Cardiac muscle cell (in vitro differentiated cells and primary cell): ENCODE results near the gene ADAMTS3. TPM values are rescaled to one million over a fixed set of nuclear protein-coding genes. Genes with fewer than 3 reads are reported as not detected.

Experiments used
- DNase-seq, 2 donors: peaks; one replicate each; pipeline versions ENCODE4 v3.0.0 to v3.0.0-alpha.2; 2010 to 2017; ENCODE audit warnings: low read depth in 1 of 2, low spot score in 1 of 2
- H3K27ac ChIP-seq: fragments of 200-600 bp; sonication (generic); 2 replicates; pipeline ENCODE4 v1.5.1; 2016
- H3K27me3 ChIP-seq: fragments of 200-600 bp; sonication (generic); 2 replicates; pipeline ENCODE4 v1.6.0; 2016; ENCODE audit warnings: control low read depth
- H3K36me3 ChIP-seq: fragments of 200-600 bp; sonication (generic); 2 replicates; pipeline ENCODE4 v1.5.1; 2016; ENCODE audit warnings: control low read depth
- H3K4me1 ChIP-seq: fragments of 200-600 bp; sonication (generic); 2 replicates; pipeline ENCODE4 v1.8.1; 2017; ENCODE audit warnings: low read depth, mild to moderate bottlenecking, mixed run types
- H3K4me3 ChIP-seq: fragments of 200-600 bp; sonication (generic); 2 replicates; pipeline ENCODE4 v1.5.1; 2016; ENCODE audit warnings: mild to moderate bottlenecking
- H3K9me3 ChIP-seq: fragments of 200-600 bp; sonication (generic); 2 replicates; pipeline ENCODE4 v1.5.1; 2017; ENCODE audit warnings: low read depth, mild to moderate bottlenecking, control low read depth
- polyA plus RNA-seq: library from polyadenylated mRNA; unstranded; fragments of >200 nt; fragmentation: Nextera tagmentation; extraction: Ambion mirVana; gene quantifications from 2 replicates; pipeline ENCODE4 v1.2.1, GENCODE V29; 2016
- total RNA-seq: library from RNA; depleted of rRNA; stranded (reverse); fragments of >200 nt; gene quantifications from 2 replicates; pipeline ENCODE4 v1.2.3, GENCODE V29; 2016
- TF ChIP-seq, protein P1 (sequence below): IDR thresholded peaks from 2 replicates; pipeline ENCODE4 v1.5.1; 2012; ENCODE audit warnings: low read depth, mild to moderate bottlenecking, low read length

The ADAMTS3 gene
- total and polyA plus RNA-seq, 2 experiments from 2014 or later, result 1.2 to 14.7 TPM

GRCh38 chr4:72351521-72351920 lies 217.5 kb downstream of the ADAMTS3 start:
- no peak overlapping the region for H3K27ac ChIP-seq
- H3K4me3 ChIP-seq, result no peak overlapping the region
- no peaks in the 10 kb centered on the region for H3K4me1 ChIP-seq
- no peak for DNase-seq
- H3K36me3 ChIP-seq, result no peaks in the 10 kb centered on the region
- H3K9me3 ChIP-seq, result no peaks in the 10 kb centered on the region
- no peaks in the 10 kb centered on the region for H3K27me3 ChIP-seq
- TF ChIP-seq, protein P1, sequence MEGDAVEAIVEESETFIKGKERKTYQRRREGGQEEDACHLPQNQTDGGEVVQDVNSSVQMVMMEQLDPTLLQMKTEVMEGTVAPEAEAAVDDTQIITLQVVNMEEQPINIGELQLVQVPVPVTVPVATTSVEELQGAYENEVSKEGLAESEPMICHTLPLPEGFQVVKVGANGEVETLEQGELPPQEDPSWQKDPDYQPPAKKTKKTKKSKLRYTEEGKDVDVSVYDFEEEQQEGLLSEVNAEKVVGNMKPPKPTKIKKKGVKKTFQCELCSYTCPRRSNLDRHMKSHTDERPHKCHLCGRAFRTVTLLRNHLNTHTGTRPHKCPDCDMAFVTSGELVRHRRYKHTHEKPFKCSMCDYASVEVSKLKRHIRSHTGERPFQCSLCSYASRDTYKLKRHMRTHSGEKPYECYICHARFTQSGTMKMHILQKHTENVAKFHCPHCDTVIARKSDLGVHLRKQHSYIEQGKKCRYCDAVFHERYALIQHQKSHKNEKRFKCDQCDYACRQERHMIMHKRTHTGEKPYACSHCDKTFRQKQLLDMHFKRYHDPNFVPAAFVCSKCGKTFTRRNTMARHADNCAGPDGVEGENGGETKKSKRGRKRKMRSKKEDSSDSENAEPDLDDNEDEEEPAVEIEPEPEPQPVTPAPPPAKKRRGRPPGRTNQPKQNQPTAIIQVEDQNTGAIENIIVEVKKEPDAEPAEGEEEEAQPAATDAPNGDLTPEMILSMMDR, result no peak

GRCh38 chr4:72348701-72349100 lies 220.3 kb downstream of the ADAMTS3 start:
- H3K36me3 ChIP-seq, result no peaks in the 10 kb centered on the region
- no peak for DNase-seq
- H3K27me3 ChIP-seq, result no peaks in the 10 kb centered on the region
- TF ChIP-seq, protein P1, result no peak
- no peaks in the 10 kb centered on the region for H3K9me3 ChIP-seq
- H3K4me3 ChIP-seq, result no peak overlapping the region
- no peak overlapping the region for H3K27ac ChIP-seq
- no peaks in the 10 kb centered on the region for H3K4me1 ChIP-seq

GRCh38 chr4:72344418-72344817 lies 224.6 kb downstream of the ADAMTS3 start:
- H3K4me1 ChIP-seq, result peaks cover 11% of the 10 kb centered on the region
- no peaks in the 10 kb centered on the region for H3K36me3 ChIP-seq
- TF ChIP-seq, protein P1, result no peak
- DNase-seq, result no peak
- no peaks in the 10 kb centered on the region for H3K9me3 ChIP-seq
- no peaks in the 10 kb centered on the region for H3K27me3 ChIP-seq
- H3K4me3 ChIP-seq, result no peak overlapping the region
- H3K27ac ChIP-seq, result no peak overlapping the region

- H3K4me1 ChIP-seq, result peaks cover 11% of the 10 kb centered on the region
- peak overlapping the region; percentile 73 for H3K27ac ChIP-seq
- no peaks in the 10 kb centered on the region for H3K27me3 ChIP-seq
- peak in 1 of 2 donors; percentile 14 for DNase-seq
- TF ChIP-seq, protein P1, result no peak
- H3K4me3 ChIP-seq, result no peak overlapping the region
- H3K9me3 ChIP-seq, result no peaks in the 10 kb centered on the region
- H3K36me3 ChIP-seq, result no peaks in the 10 kb centered on the region
Observed at GRCh38 chr4:72341432-72341820, 227.6 kb downstream of the ADAMTS3 start.

GRCh38 chr4:72340803-72341431 lies 228.1 kb downstream of the ADAMTS3 start:
- no peaks in the 10 kb centered on the region for H3K36me3 ChIP-seq
- H3K4me3 ChIP-seq, result no peak overlapping the region
- H3K27me3 ChIP-seq, result no peaks in the 10 kb centered on the region
- H3K27ac ChIP-seq, result peak overlapping the region; percentile 73
- DNase-seq, result no peak
- H3K9me3 ChIP-seq, result no peaks in the 10 kb centered on the region
- TF ChIP-seq, protein P1, result no peak
- H3K4me1 ChIP-seq, result peaks cover 11% of the 10 kb centered on the region
